Measurements from ENCODE around the gene SNRNP25. TPM values are rescaled to one million over a fixed set of nuclear protein-coding genes. Genes with fewer than 3 reads are reported as not detected.
A peak's percentile ranks its signal among the peaks of the same experiment; 100 is the strongest.

Gene SNRNP25
- total RNA-seq, 2 experiments from 2014 or later, result 38.0 to 38.6 TPM

DNA sequence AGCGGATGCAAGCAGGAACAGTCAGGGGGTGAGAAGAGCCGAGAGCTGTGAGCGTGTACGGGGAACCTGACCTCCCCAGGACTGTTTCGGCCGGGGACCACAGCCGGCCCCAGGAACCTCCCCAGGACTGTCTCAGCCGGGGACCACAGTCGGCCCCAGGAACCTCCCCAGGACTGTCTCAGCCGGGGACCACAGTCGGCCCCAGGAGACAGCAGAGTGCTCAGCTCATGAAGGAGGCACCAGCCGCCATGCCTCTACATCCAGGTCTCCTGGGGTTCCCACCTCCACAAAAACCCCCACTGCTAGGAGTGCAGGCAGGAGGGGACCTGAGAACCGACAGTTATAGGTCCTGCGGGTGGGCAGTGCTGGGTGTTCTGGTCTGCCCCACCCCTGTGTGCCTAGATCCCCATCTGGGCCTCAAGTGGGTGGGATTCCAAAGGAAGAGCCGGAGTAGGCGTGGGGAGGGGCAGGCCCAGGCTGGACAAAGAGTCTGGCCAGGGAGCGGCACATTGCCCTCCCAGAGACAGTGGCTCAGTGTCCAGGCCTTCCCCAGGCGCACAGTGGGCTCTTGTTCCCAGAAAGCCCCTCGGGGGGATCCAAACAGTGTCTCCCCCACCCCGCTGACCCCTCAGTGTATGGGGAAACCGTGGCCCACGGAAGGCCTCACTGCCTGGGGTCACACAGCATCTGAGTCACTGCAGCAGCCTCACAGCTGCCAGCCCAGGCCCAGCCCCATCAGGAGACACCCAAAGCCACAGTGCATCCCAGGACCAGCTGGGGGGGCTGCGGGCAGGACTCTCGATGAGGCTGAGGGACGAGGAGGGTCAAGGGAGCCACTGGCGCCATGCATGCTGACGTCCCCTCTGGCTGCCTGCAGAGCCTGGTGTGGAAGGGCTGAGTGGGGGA is 14.5 kb downstream of the SNRNP25 start:
- intact Hi-C loops (cut with micrococcal nuclease), result no loop called here
- CTCF ChIA-PET, result interaction anchor here (1.9 to 10.7 kb wide), 2 partner anchors 27 to 39 kb away, joined by 6 to 216 read pairs; no protein-coding TSS in a partner anchor
- no peak for DNase-seq
- Mint-ChIP-seq H3K9me3 (no peaks in the 10 kb centered on the region), H3K36me3 (ENCODE audit: low read depth) (no peaks in the 10 kb centered on the region), H3K4me1 (ENCODE audit: low read depth) (peaks cover 9% of the 10 kb centered on the region), H3K4me3 (no peak overlapping the region), H3K27me3 (ENCODE audit: low read depth) (peaks cover 23% of the 10 kb centered on the region), H3K27ac (no peak overlapping the region)

DNA sequence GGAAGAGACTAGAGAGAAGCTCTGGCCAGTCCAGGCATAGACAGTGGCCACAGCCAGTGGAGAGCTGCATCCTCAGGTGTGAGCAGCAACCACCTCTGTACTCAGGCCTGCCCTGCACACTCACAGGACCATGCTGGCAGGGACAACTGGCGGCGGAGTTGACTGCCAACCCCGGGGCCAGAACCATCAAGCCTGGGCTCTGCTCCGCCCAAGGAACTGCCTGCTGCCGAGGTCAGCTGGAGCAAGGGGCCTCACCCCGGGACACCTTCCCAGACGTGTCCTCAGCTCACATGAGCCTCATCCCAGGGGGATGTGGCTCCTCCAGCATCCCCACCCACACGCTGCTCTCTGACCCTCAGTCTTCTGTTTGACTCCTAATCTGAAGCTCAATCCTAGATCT is 15.6 kb downstream of the SNRNP25 start:
- no peak for DNase-seq
- CTCF ChIA-PET, result interaction anchor here (1.0 to 10.7 kb wide), 4 partner anchors 26 to 293 kb away, joined by 3 to 216 read pairs (median 5); no protein-coding TSS in a partner anchor
- H3K4me1 Mint-ChIP-seq (ENCODE audit: low read depth), result peaks cover 9% of the 10 kb centered on the region
- H3K27ac Mint-ChIP-seq, result no peak overlapping the region
- peaks cover 29% of the 10 kb centered on the region for H3K27me3 Mint-ChIP-seq (ENCODE audit: low read depth)
- intact Hi-C loops (cut with micrococcal nuclease), result no loop called here
- H3K4me3 Mint-ChIP-seq, result no peak overlapping the region
- no peaks in the 10 kb centered on the region for H3K9me3 Mint-ChIP-seq
- H3K36me3 Mint-ChIP-seq (ENCODE audit: low read depth), result no peaks in the 10 kb centered on the region

DNA sequence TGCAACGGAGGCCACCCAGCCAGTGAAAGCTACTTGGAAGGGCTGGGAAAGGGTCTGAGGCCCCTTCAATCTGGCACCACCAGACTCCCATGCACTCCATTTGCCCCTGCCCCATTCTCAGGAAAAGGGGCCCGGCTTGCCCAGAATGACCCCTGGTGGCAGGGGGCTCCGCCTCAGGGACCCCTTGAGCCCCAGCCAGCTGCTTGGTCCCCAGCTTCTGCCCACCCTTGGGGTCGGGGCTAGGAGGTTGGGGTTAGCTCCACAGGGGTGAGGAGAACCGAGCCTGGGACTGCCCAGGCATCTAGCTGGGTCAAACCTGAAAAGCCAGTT is 17.5 kb downstream of the SNRNP25 start:
- no peak overlapping the region for H3K27ac Mint-ChIP-seq
- no peaks in the 10 kb centered on the region for H3K9me3 Mint-ChIP-seq
- intact Hi-C loops (cut with micrococcal nuclease), result no loop called here
- peaks cover 4% of the 10 kb centered on the region for H3K4me1 Mint-ChIP-seq (ENCODE audit: low read depth)
- H3K36me3 Mint-ChIP-seq (ENCODE audit: low read depth), result no peaks in the 10 kb centered on the region
- peaks cover 26% of the 10 kb centered on the region for H3K27me3 Mint-ChIP-seq (ENCODE audit: low read depth)
- CTCF ChIA-PET, result interaction anchor here (10.7 kb wide), 1 partner anchor 24 kb away, joined by 216 read pairs; no protein-coding TSS in a partner anchor
- no peak overlapping the region for H3K4me3 Mint-ChIP-seq
- DNase-seq, result no peak

DNA sequence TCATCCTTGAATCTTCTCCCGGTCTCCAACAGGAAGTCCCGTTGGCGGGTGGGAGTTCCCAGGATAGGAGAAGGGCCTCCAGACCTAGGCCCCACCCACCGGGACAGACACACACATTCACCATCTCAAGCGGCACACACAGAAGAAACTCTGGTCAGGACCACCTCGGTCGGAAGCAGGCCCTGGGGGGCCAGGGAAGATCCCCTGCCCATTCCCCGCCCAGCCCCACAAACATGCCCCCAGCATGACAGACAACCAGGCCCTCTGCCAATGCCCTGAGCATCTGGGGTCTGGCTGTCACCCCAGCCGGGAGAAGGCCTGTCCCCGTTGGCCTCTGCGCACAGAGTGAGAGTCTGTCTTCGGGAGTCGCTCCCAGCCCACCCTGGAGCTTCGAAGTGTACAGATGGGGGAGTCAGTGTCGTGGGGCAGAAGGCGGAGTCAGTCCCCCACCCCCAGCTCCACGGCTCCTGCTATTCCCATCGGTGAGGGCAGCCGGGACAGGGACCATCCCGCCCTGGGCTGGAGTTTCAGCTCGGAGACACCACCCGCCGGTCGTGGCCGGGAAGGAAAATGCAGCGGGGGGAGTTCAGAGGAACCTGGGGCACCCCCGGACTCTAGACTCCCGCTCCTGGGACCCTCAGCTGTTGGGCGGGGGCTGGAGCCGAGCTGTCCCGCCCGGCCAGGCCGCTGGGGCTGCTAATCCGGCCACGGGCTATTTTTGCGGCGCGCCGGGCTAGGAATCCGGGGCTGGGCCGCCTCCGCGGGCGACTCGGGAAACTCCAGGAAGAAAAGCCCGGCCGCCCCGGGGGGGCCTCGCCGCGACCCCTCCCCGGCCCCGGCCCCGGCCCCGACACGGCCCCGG is 18.1 kb downstream of the SNRNP25 start:
- Mint-ChIP-seq H3K36me3 (ENCODE audit: low read depth) (no peaks in the 10 kb centered on the region), H3K27ac (no peak overlapping the region), H3K4me3 (peak overlapping the region; percentile 12), H3K27me3 (ENCODE audit: low read depth) (peaks cover 26% of the 10 kb centered on the region), H3K4me1 (ENCODE audit: low read depth) (peaks cover 9% of the 10 kb centered on the region), H3K9me3 (no peaks in the 10 kb centered on the region)
- CTCF ChIA-PET, result interaction anchor here (10.7 kb wide), 1 partner anchor 23 kb away, joined by 216 read pairs; no protein-coding TSS in a partner anchor
- DNase-seq, result no peak
- intact Hi-C loops (cut with micrococcal nuclease), result no loop called here

DNA sequence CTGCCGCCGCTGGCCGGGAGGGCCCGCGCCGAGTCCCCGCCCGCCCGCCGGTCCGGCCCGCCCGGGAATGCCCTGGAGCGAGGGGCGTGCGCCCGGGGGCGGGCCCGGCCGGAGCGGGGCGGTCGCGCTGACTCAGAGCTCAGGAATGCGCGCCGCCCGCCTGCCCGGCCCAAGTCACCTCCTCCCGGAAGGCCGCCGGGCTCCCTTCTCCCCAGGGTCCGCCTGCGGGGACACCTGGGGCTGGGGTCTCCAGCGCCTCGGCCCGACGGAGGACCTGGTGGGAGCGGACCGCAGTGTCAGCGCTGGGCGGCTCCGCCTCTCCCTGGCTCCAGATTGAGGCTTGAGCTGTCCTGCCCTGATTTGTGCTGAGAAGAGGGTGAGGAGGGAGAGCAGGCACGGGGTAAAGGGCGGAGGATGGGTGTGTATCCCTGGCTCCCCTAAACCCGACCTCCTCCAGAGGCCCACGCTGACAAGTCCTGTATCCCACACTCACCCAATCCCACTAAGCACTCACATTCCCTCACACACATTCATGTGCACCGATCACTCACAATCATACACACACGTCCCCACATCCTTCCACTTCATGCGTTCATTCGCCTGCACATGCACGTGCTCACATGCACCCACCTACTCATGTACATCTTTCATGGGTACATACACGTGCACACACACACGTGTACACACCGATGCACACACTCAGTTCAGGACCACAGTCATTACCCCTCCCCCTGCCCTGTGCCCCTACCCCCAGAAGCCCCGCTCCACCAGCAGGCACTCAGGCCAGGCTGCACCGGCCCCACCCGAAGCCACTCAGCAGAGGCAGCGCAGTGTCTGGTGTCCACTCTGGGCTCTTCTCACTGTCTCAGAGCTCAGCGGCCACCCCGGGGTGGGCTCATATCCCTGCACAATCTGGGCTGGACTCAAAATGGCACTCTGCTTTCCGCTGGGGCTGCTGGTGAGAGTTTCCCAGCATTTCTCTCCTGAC is 19.2 kb downstream of the SNRNP25 start, which contains the start of gene RHBDF1:
TSS of gene RHBDF1 (minus strand) at position 71 of the 988 bp plus-strand sequence. CDS start 7,616 bp downstream, outside the sequence.
- H3K9me3 Mint-ChIP-seq, result no peaks in the 10 kb centered on the region
- intact Hi-C loops (cut with micrococcal nuclease), result no loop called here
- no peaks in the 10 kb centered on the region for H3K36me3 Mint-ChIP-seq (ENCODE audit: low read depth)
- CTCF ChIA-PET, result interaction anchor here (3.6 kb wide), 1 partner anchor 24 kb away, joined by 19 read pairs; no protein-coding TSS in a partner anchor
- peaks cover 26% of the 10 kb centered on the region for H3K27me3 Mint-ChIP-seq (ENCODE audit: low read depth)
- H3K27ac Mint-ChIP-seq, result no peak within 1 kb of the TSS
- H3K4me3 Mint-ChIP-seq, result peak within 1 kb of the TSS; percentile 51
- DNase-seq, result peak; percentile 20
- H3K4me1 Mint-ChIP-seq (ENCODE audit: low read depth), result peaks cover 12% of the 10 kb centered on the region

DNA sequence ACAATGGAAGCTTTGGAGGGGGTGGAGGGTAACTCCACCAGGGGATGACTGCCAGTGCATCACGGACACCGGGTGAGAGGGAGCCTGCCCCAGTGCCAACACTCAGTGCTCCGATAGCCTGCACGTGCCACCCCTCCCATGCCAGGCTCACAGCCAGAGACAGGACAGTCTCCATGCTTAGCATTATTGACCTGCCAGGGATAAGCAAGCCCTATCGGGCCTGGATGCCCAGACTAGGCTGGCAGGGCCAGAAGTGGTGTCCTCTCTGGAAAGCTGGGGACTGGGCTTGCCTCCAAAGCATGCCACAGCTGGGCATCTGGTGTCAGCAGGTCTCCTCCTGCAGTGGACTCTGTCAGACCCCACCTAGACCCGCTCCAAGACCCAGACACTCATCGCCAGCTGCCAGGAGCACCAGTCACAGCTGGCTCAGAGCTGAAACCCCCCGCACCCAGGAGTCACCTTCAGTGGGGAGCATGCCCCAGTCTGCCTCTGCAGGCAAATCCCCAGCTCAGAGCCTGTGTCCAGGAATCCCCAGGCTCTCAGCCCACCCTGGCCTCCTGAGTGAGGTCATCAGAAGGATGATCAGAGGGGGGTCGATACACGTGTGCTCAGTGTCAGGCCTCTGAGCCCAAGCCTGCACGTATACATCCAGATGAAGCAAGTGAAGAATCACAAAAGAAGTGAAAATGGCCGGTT is 20.6 kb downstream of the SNRNP25 start:
- Mint-ChIP-seq H3K27me3 (ENCODE audit: low read depth) (peaks cover 26% of the 10 kb centered on the region), H3K27ac (no peak overlapping the region), H3K36me3 (ENCODE audit: low read depth) (no peaks in the 10 kb centered on the region), H3K4me3 (no peak overlapping the region), H3K4me1 (ENCODE audit: low read depth) (peaks cover 19% of the 10 kb centered on the region), H3K9me3 (no peaks in the 10 kb centered on the region)
- no peak for DNase-seq
- intact Hi-C loops (cut with micrococcal nuclease), result no loop called here
- CTCF ChIA-PET, result interaction anchor here (1.5 to 6.6 kb wide), 3 partner anchors 10 to 23 kb away, joined by 6 to 37 read pairs (median 19); no protein-coding TSS in a partner anchor

DNA sequence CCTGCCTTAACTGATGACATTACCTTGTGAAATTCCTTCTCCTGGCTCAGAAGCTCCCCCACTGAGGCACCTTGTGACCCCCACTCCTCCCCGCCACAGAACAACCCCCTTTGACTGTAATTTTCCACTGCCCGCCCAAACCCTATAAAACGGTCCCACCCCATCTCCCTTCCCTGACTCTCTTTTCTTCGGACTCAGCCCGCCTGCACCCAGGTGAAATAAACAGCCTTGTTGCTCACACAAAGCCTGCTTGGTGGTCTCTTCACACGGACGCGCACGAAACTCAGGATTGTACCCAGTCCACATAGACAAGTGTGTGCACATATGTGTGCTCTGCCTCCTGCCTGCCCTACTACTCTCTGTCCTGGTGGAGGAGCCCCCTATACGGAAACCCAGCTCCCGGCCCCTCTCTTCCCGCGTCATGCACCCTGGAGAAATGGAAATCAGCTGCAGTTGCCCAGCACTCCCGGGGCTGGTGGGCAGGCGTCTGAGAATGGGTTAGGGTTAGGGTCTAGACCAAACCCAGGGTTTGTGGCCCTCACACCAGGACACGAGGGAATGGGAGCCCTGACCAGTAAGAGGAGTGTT is 21.2 kb downstream of the SNRNP25 start:
- no peak for DNase-seq
- Mint-ChIP-seq H3K36me3 (ENCODE audit: low read depth) (no peaks in the 10 kb centered on the region), H3K4me3 (no peak overlapping the region), H3K27ac (no peak overlapping the region), H3K9me3 (no peaks in the 10 kb centered on the region), H3K4me1 (ENCODE audit: low read depth) (peaks cover 21% of the 10 kb centered on the region), H3K27me3 (ENCODE audit: low read depth) (peaks cover 20% of the 10 kb centered on the region)
- CTCF ChIA-PET, result interaction anchor here (1.3 to 6.6 kb wide), 4 partner anchors 10 to 32 kb away, joined by 3 to 37 read pairs (median 12); no protein-coding TSS in a partner anchor
- intact Hi-C loops (cut with micrococcal nuclease), result no loop called here

DNA sequence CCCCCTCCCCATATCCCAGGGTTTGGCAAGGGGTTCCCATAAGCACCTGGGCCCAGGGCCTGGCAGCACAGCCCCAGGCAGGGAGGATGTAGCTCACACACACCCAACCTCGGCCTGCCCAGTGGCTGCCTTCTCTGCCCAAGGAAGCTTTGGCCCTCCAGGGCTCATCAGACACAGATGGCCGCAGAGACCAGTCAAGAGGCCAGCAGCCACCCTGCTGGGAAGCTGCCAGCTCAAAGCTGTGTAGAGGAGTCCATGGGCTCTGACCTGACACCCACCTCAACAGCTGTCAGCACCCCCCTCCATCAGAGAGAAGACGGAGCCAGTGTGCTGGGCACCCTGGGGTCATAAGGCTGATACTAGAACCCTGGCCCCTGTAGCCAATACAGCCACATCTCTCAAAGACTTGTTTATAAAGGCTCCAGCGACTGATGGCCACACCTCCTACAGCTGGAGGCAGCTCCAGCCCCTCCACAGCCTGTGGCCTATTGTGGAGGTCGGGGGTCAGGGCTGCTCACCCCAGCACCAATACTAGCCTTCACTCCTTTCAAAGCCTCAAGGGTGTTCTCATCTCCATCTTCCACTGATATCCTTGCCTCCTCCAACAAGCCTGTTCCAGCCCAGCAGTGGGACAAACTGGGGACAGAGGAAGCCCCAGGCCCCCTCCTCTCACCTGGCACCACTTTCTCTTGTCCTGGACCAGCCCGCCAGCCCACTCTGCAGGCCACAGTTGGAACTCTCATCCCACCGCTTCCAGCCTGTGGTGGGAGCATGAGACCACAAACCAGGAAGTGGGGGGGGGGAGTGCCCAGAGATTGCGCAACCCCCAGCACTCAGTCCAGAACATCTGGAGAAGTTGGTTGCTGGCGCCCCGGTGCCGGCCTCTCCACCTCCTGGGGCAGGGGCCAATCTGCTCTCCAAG is 22.2 kb downstream of the SNRNP25 start:
- no peaks in the 10 kb centered on the region for H3K9me3 Mint-ChIP-seq
- CTCF ChIA-PET, result interaction anchor here (1.3 to 6.6 kb wide), 4 partner anchors 11 to 31 kb away, joined by 3 to 37 read pairs (median 12); no protein-coding TSS in a partner anchor
- H3K27ac Mint-ChIP-seq, result no peak overlapping the region
- no peak overlapping the region for H3K4me3 Mint-ChIP-seq
- H3K4me1 Mint-ChIP-seq (ENCODE audit: low read depth), result peaks cover 21% of the 10 kb centered on the region
- H3K36me3 Mint-ChIP-seq (ENCODE audit: low read depth), result no peaks in the 10 kb centered on the region
- intact Hi-C loops (cut with micrococcal nuclease), result no loop called here
- peak; percentile 25 for DNase-seq
- H3K27me3 Mint-ChIP-seq (ENCODE audit: low read depth), result peaks cover 16% of the 10 kb centered on the region

DNA sequence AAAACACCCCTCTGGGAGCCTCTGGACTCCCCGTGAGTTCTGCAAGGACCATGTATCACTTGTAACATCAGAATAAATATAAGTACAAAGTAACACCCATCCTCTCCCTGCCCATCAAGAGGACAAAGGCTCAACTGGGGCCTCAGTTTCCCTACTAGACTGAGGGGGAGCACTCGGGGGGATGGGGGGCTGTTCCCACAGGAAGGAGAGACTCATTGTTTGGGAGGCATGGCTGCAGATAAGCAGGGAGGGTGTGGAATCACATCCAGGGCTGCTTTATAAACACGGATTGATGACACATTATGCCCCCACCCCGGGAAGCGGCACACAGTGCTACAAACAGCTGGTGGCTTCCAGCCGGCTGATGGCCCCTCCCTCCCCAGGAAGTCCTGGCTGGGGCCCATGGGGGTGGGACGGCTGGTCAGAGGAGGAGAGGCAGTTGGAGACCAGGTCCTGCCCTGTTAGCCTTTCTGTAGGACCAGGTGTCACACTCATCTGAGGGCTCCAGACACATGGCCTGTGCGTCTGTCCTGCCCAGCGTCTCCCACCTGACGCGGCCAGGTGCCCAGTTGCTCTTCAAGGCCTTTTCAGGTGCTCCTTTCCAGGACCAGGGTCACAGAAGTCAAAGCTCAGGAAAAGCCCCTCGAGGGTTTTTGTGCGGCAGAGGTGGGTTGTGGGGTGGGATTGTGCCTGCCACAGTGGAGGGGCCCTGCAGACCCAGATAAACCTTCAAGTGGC is 23.1 kb downstream of the SNRNP25 start:
- Mint-ChIP-seq H3K36me3 (ENCODE audit: low read depth) (no peaks in the 10 kb centered on the region), H3K27ac (no peak overlapping the region), H3K27me3 (ENCODE audit: low read depth) (peaks cover 11% of the 10 kb centered on the region), H3K9me3 (no peaks in the 10 kb centered on the region), H3K4me1 (ENCODE audit: low read depth) (peaks cover 20% of the 10 kb centered on the region), H3K4me3 (peak overlapping the region; percentile 75)
- DNase-seq, result peak; percentile 37
- CTCF ChIA-PET, result interaction anchor here (1.2 to 6.6 kb wide), 4 partner anchors 12 to 41 kb away, joined by 3 to 37 read pairs (median 9); no protein-coding TSS in a partner anchor
- intact Hi-C loops (cut with micrococcal nuclease), result no loop called here

Data from activated naive CD4-positive, alpha-beta T cell treated with anti-CD3 and anti-CD28 coated beads for 36 hours (primary cell).